Parathyroid adenoma (tissue), 2 donors: Measurements from ENCODE around the gene METAP2.

Experiments
- H2AFZ ChIP-seq: fragments of 300-600 bp; sonication (generic); one replicate; pipeline ENCODE4 v1.7.0; 2017; ENCODE audit warnings: antibody characterized with exemption, mild to moderate bottlenecking
- H3K27ac ChIP-seq: fragments of 300-600 bp; sonication (generic); one replicate; pipeline ENCODE4 v1.7.0; 2017
- H3K27me3 ChIP-seq: fragments of 300-600 bp; sonication (generic); one replicate; pipeline ENCODE4 v1.7.0; 2017; ENCODE audit warnings: low read length; ENCODE audit not compliant: control insufficient read depth, insufficient read depth
- H3K36me3 ChIP-seq: fragments of 300-600 bp; sonication (generic); one replicate; pipeline ENCODE4 v1.7.0; 2017; ENCODE audit warnings: low read length; ENCODE audit not compliant: control insufficient read depth, insufficient read depth
- H3K4me1 ChIP-seq: fragments of 300-600 bp; sonication (generic); one replicate; pipeline ENCODE4 v1.7.0; 2017; ENCODE audit warnings: control low read depth
- H3K4me2 ChIP-seq: fragments of 300-600 bp; sonication (generic); one replicate; pipeline ENCODE4 v1.7.0; 2017; ENCODE audit warnings: low read length
- H3K4me3 ChIP-seq: fragments of 300-600 bp; sonication (generic); one replicate; pipeline ENCODE4 v1.7.0; 2017; ENCODE audit warnings: low read depth, low read length
- H3K79me2 ChIP-seq: fragments of 300-600 bp; sonication (generic); one replicate; pipeline ENCODE4 v1.7.0; 2017; ENCODE audit warnings: control low read depth
- H3K9ac ChIP-seq: fragments of 300-600 bp; sonication (generic); one replicate; pipeline ENCODE4 v1.7.0; 2017; ENCODE audit warnings: mild to moderate bottlenecking
- H3K9me3 ChIP-seq: fragments of 300-600 bp; sonication (generic); one replicate; pipeline ENCODE4 v1.7.0; 2017; ENCODE audit warnings: low read length; ENCODE audit not compliant: control insufficient read depth
- TF ChIP-seq, protein P1 (sequence below): fragments of 300-600 bp; sonication (generic); IDR thresholded peaks from one replicate; pipeline ENCODE4 v1.7.0; 2017; ENCODE audit warnings: antibody characterized with exemption, mild to moderate bottlenecking
- donor health status: primary hyperparathyroidism.

Gene METAP2

DNA sequence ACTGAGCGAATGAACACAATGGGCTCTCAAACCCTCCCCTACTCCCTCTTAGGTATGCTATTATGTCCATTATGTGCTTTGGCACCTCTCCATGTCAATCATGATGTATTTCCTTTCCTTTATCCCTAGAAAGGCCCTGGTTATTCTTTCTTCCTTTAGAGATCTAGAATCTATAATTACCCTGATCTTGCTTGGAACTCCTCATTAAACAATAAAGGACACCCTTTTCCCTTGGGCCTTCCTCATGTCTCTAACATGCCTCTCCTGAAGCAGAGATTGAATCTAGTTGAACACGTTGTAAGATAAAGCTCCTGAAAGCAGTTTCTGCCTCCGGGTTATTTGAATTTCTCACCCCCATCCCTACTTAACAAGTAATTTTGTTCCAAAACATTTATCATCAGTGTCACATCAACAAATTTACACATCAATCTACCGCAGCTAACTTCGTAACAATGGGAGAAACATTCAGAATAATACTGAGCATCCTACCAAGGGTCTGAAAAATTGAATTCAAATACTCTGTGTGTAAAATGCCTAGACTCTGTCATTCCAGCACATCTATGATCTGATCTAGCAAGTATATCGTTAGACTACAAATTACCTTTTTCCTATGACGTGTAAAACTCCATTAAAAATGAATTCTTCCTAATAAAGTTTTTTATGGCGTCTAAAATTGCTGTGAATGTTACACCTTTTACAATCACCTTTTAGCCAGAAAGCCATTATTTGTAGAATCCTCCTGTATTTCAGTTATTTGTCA lies 72.0 kb downstream of the METAP2 start:
- H3K27me3 ChIP-seq, result no peaks in the 10 kb centered on the region
- H3K27ac ChIP-seq, result no peak overlapping the region
- no peaks in the 10 kb centered on the region for H3K4me1 ChIP-seq
- H3K4me3 ChIP-seq, result no peak overlapping the region
- no peak overlapping the region for H3K4me2 ChIP-seq
- peak overlapping the region; percentile 41 for H2AFZ ChIP-seq
- H3K36me3 ChIP-seq, result no peaks in the 10 kb centered on the region
- TF ChIP-seq, protein P1, sequence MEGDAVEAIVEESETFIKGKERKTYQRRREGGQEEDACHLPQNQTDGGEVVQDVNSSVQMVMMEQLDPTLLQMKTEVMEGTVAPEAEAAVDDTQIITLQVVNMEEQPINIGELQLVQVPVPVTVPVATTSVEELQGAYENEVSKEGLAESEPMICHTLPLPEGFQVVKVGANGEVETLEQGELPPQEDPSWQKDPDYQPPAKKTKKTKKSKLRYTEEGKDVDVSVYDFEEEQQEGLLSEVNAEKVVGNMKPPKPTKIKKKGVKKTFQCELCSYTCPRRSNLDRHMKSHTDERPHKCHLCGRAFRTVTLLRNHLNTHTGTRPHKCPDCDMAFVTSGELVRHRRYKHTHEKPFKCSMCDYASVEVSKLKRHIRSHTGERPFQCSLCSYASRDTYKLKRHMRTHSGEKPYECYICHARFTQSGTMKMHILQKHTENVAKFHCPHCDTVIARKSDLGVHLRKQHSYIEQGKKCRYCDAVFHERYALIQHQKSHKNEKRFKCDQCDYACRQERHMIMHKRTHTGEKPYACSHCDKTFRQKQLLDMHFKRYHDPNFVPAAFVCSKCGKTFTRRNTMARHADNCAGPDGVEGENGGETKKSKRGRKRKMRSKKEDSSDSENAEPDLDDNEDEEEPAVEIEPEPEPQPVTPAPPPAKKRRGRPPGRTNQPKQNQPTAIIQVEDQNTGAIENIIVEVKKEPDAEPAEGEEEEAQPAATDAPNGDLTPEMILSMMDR, result no peak
- no peaks in the 10 kb centered on the region for H3K9me3 ChIP-seq
- no peaks in the 10 kb centered on the region for H3K79me2 ChIP-seq
- H3K9ac ChIP-seq, result no peak overlapping the region

DNA sequence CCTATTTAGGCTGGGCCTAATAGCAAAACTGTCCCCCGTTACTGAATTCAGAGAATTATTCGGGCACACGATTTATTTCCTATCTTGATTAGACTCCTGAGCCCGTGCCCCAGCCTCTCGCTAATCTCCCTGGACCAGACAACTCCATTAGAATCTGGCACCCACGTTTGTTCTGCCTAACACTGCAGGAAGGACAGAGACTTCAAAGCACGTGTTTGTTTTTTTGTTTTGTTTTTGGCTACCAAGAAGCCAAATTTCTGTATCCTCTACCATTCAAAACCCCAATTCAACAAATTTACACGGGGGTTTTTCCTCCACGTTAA lies 72.5 kb downstream of the METAP2 start:
- no peaks in the 10 kb centered on the region for H3K9me3 ChIP-seq
- H3K36me3 ChIP-seq, result no peaks in the 10 kb centered on the region
- TF ChIP-seq, protein P1, result no peak
- H3K9ac ChIP-seq, result no peak overlapping the region
- H3K4me2 ChIP-seq, result no peak overlapping the region
- H3K4me3 ChIP-seq, result no peak overlapping the region
- H3K79me2 ChIP-seq, result no peaks in the 10 kb centered on the region
- H3K27ac ChIP-seq, result no peak overlapping the region
- no peak overlapping the region for H2AFZ ChIP-seq
- H3K4me1 ChIP-seq, result no peaks in the 10 kb centered on the region
- no peaks in the 10 kb centered on the region for H3K27me3 ChIP-seq

DNA sequence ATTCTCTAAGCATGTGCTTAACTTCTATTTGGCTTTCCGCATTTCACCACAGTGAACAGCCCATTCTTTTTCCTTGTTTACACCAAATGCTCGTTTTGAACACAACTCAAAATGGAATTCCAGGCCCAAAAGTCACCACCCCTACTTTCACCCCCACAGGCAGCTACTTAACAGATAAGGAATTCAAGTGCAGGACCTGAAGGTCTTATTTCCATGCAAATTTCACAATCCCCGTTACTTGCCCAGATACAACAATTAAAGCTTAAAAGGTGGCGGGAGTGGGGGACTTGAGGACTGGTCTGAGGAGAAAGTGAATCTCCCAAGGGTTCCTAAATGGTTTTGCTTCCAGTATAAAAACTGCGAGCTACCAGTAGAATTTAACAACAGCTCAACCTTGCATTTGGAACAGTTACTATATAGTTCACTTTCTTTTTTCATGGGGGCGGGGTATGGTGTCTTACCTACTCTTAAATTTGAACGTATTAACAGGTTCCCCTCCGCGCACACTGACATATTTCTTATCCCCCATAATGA lies 73.6 kb downstream of the METAP2 start:
- Histone ChIP-seq H3K9me3 (no peaks in the 10 kb centered on the region), H3K9ac (no peak overlapping the region), H3K4me1 (no peaks in the 10 kb centered on the region), H3K27ac (peak overlapping the region; percentile 37), H3K4me3 (peak overlapping the region; percentile 52), H3K27me3 (no peaks in the 10 kb centered on the region), H2AFZ (peak overlapping the region; percentile 99), H3K4me2 (peak overlapping the region; percentile 66), H3K36me3 (no peaks in the 10 kb centered on the region), H3K79me2 (no peaks in the 10 kb centered on the region)
- TF ChIP-seq, protein P1, result no peak

DNA sequence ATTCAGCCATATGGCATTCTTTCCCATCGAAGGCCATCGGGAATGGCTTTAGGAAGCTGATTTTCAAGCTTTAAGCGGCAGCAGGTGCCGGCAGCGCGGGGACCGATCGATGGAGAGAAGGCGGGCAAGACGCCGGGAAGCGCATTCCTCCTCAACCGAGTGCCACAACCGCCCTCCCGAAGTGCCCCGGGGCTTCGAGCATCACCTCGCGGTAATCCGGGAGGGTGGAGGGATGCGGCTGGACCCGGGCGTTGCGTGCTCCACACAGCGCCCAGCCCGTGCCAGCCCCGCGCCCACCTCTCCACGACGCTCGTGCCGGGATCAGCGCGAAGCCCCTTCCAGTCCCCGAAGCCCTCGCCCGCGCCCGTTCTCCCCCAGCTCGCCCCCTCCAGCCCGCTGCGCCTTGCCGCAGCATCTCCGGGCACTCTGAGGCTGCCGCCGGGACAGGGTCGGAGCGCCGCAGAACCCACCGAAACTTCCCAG lies 74.1 kb downstream of the METAP2 start:
- no peaks in the 10 kb centered on the region for H3K36me3 ChIP-seq
- H3K4me1 ChIP-seq, result no peaks in the 10 kb centered on the region
- peak overlapping the region; percentile 99 for H2AFZ ChIP-seq
- H3K27me3 ChIP-seq, result no peaks in the 10 kb centered on the region
- TF ChIP-seq, protein P1, result no peak
- no peak overlapping the region for H3K9ac ChIP-seq
- peak overlapping the region; percentile 37 for H3K27ac ChIP-seq
- no peaks in the 10 kb centered on the region for H3K79me2 ChIP-seq
- H3K4me2 ChIP-seq, result peak overlapping the region; percentile 66
- peak overlapping the region; percentile 52 for H3K4me3 ChIP-seq
- H3K9me3 ChIP-seq, result no peaks in the 10 kb centered on the region
